ENCODE data around the gene IRX3. TPM values are rescaled to one million over a fixed set of nuclear protein-coding genes. Genes with fewer than 3 reads are reported as not detected.

IRX3 gene
- total and polyA plus RNA-seq, 2 of the 8 experiments (the other 6 are each of a cell fraction or from before 2014, with no cell fraction given) = 0.50 to 1.6 TPM

GRCh38 chr16:54335230-54335629 lies 48.6 kb upstream of the IRX3 start:
- Histone ChIP-seq H3K9ac (replicated peaks in 1 of 4; ENCODE audit: extremely low read depth in 1 of 4, low read depth in 3 of 4, low read length in 3 of 4) (no peak overlapping the region), H2BK20ac (ENCODE audit: low read length) (no peak overlapping the region), H3K14ac (ENCODE audit: insufficient read length) (no peak overlapping the region), H3K18ac (ENCODE audit: extremely low read depth, low read length) (no peak overlapping the region), H3K4ac (replicated peaks; ENCODE audit: insufficient read length, low read depth, low read length) (no peak overlapping the region), H3K79me1 (ENCODE audit: low read depth, low read length) (no peaks in the 10 kb centered on the region), H2BK120ac (replicated peaks; ENCODE audit: low read depth, low read length) (no peak overlapping the region), H3K9me3 (ENCODE audit: insufficient read depth in 2 of 2, low read depth in 1 of 2, low read length in 1 of 2) (no peaks in the 10 kb centered on the region), H4K91ac (replicated peaks; ENCODE audit: insufficient read length, low read length) (no peak overlapping the region), H3K79me2 (ENCODE audit: control insufficient read depth in 1 of 2, insufficient read depth in 2 of 2, low read length in 2 of 2) (no peaks in the 10 kb centered on the region), H4K8ac (ENCODE audit: extremely low read depth, insufficient read depth, low read length) (no peak overlapping the region), H3K4me2 (ENCODE audit: insufficient read depth in 1 of 2, low read depth in 2 of 2, low read length in 2 of 2) (no peak overlapping the region), H4K20me1 (replicated peaks in 1 of 2; ENCODE audit: control insufficient read depth in 1 of 2, insufficient read depth in 2 of 2, low read length in 2 of 2) (no peaks in the 10 kb centered on the region), H3K56ac (replicated peaks; ENCODE audit: insufficient read length, low read depth, low read length) (no peak overlapping the region), H2BK5ac (ENCODE audit: low read depth, low read length) (no peak overlapping the region), H3K23me2 (ENCODE audit: low read depth, low read length) (no peaks in the 10 kb centered on the region), H4K5ac (ENCODE audit: insufficient read length, low read depth, low read length) (no peak overlapping the region), H2AFZ (ENCODE audit: low read length) (no peak overlapping the region), H3K27ac (ENCODE audit: low read depth, low read length) (no peak overlapping the region), H3K4me1 (replicated peaks in 1 of 4; ENCODE audit: control insufficient read depth in 3 of 4, insufficient read depth in 4 of 4, low read length in 3 of 4) (peaks cover 8 to 13% (median 10%) of the 10 kb centered on the region in 4 experiments), H3K23ac (ENCODE audit: insufficient read length) (no peak overlapping the region), H2BK12ac (ENCODE audit: low read depth, low read length) (no peak overlapping the region), H3K36me3 (ENCODE audit: control insufficient read depth in 2 of 4, insufficient read depth in 4 of 4, low read length in 3 of 4) (no peaks in the 10 kb centered on the region), H3K4me3 (ENCODE audit: extremely low read depth in 1 of 4, insufficient read depth in 2 of 4, low read depth in 3 of 4, low read length in 4 of 4) (no peak overlapping the region), H2AK5ac (ENCODE audit: low read depth, low read length) (no peak overlapping the region), H3K27me3 (replicated peaks in 1 of 4; ENCODE audit: control insufficient read depth in 3 of 4, extremely low read depth in 1 of 4, insufficient read depth in 3 of 4, low read length in 3 of 4) (peaks cover 0 to 3% (median under 1%) of the 10 kb centered on the region in 4 experiments; a peak in 2 of 7 replicates), H2BK15ac (ENCODE audit: low read length) (no peak overlapping the region)
- POLR2A ChIA-PET (ENCODE audit: partially characterized antibody) = no interaction called here
- CTCF ChIA-PET (ENCODE audit: partially characterized antibody) = no interaction called here
- WGBS, 2 experiments (ENCODE audit: extremely low coverage in 1 of 2, insufficient coverage in 1 of 2, insufficient read length in 1 of 2, insufficient replicate concordance in 2 of 2, low coverage in 1 of 2, low lambda C conversion rate in 2 of 2, missing lambda C conversion rate in 1 of 2) = 90% methylated on average over 3 of the region's 3 CpGs; no CpG with 5 or more reads in 1 of the 2 experiments
- no peak for FAIRE-seq
- DNase-seq (ENCODE audit: low read depth in 1 of 2, low spot score in 2 of 2) = no peak
- no peak for TF ChIP-seq MAFK (IDR thresholded peaks at IDR 0.05; ENCODE audit: low read depth, low read length)
- TF ChIP-seq MAX (IDR thresholded peaks at IDR 0.05) = no peak
- TF ChIP-seq RAD21 (IDR thresholded peaks at IDR 0.05 in 1 of 2, conservative IDR thresholded peaks at IDR 0.05 in 1 of 2; ENCODE audit: low read depth in 2 of 2, low read length in 2 of 2) = no peak
- TF ChIP-seq CTBP2 (IDR thresholded peaks at IDR 0.05; ENCODE audit: borderline replicate concordance, insufficient read depth, insufficient read length, low read length) = no peak
- no peak for TF ChIP-seq RBBP5 (IDR thresholded peaks at IDR 0.05; ENCODE audit: borderline replicate concordance, low read depth, low read length)
- no peak for TF ChIP-seq E2F6 (IDR thresholded peaks at IDR 0.05)
- no peak for TF ChIP-seq CBX8 (IDR thresholded peaks at IDR 0.05; ENCODE audit: borderline replicate concordance, low read depth, low read length)

Data from H1 (cell line).